ENCODE results near the gene SDF4. TPM values are rescaled to one million over a fixed set of nuclear protein-coding genes. Genes with fewer than 3 reads are reported as not detected.
"Not testable (repeated sequence)": the region's sequence is repeated elsewhere in the genome, so short reads cannot be mapped to it uniquely, and the experiment has no call there.

Gene SDF4
- total RNA-seq, 1 donor from 2014 or later: 93.8 TPM

GRCh38 chr1:1178794-1179331, 52.9 kb downstream of the SDF4 start:
- no peaks in the 10 kb centered on the region for H3K9me3 Mint-ChIP-seq
- TF ChIP-seq CTCF (conservative IDR thresholded peaks at IDR 0.05): no peak
- no peaks in the 10 kb centered on the region for H3K36me3 Mint-ChIP-seq (ENCODE audit: low read depth)
- DNase-seq (ENCODE audit: low read depth, low spot score): no peak
- H3K4me1 Mint-ChIP-seq: peaks cover 11% of the 10 kb centered on the region
- peaks cover 29% of the 10 kb centered on the region for H3K27me3 Mint-ChIP-seq (ENCODE audit: low read depth)
- no peak overlapping the region for H3K27ac Mint-ChIP-seq (ENCODE audit: unreplicated experiment)
- no peak overlapping the region for H3K4me3 Mint-ChIP-seq

- peaks cover 29% of the 10 kb centered on the region for H3K27me3 Mint-ChIP-seq (ENCODE audit: low read depth)
- DNase-seq (ENCODE audit: low read depth, low spot score): no peak
- no peak overlapping the region for H3K4me3 Mint-ChIP-seq
- H3K4me1 Mint-ChIP-seq: peaks cover 11% of the 10 kb centered on the region
- no peaks in the 10 kb centered on the region for H3K36me3 Mint-ChIP-seq (ENCODE audit: low read depth)
- TF ChIP-seq CTCF (conservative IDR thresholded peaks at IDR 0.05): no peak
- no peak overlapping the region for H3K27ac Mint-ChIP-seq (ENCODE audit: unreplicated experiment)
- no peaks in the 10 kb centered on the region for H3K9me3 Mint-ChIP-seq
Observed at GRCh38 chr1:1177452-1178206, 54.2 kb downstream of the SDF4 start.

DNA sequence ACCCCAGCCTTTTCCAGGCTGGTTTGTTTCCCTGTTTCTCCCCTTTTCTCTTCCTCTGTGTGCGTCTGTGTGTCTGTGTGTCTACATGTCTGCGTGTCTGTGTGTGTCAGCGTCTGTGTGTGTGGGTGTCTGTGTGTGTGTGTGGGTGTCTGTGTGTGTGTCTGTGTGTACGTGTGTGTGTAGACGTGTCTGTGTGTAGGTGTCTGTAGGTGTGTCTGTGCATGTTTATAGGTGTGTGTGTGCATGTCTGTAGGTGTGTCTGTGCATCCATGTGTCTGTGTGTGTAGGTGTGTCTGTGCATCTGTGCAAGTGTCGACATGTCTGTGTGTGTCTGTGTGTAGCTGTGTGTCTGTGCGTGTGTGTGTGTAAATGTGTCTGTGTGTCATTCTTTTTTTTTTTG, 54.9 kb downstream of the SDF4 start:
- Mint-ChIP-seq H3K4me3 (no peak overlapping the region), H3K36me3 (ENCODE audit: low read depth) (no peaks in the 10 kb centered on the region), H3K9me3 (no peaks in the 10 kb centered on the region), H3K27me3 (ENCODE audit: low read depth) (peaks cover 29% of the 10 kb centered on the region), H3K27ac (ENCODE audit: unreplicated experiment) (no peak overlapping the region), H3K4me1 (peaks cover 11% of the 10 kb centered on the region)
- no peak for TF ChIP-seq CTCF (conservative IDR thresholded peaks at IDR 0.05)
- DNase-seq (ENCODE audit: low read depth, low spot score): no peak

DNA sequence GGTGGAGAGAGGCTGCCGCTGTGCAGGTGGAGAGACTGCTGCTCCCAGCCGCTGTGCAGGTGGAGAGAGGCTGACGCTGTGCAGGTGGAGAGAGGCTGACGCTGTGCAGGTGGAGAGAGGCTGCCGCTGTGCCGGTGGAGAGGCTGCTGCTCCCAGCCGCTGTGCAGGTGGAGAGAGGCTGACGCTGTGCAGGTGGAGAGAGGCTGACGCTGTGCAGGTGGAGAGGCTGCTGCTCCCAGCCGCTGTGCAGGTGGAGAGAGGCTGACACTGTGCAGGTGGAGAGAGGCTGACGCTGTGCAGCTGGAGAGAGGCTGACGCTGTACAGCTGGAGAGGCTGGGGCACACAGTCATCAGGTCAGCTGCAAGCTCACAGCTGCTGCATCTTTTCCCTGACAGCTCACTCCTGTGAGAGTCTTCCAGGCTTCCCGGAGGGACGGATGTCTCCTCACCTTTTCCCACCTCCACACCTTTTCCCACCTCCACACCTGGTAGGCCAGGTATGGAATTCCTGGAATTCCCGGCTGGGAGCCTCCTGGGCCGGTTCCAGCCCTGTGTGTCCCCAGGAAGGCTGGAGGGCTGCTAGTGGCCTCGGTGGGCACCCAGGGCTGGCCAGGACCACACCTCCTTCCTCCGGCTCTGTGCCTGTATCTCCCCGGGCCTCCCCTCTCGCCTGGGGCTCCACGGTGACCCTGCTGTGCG, 55.6 kb downstream of the SDF4 start:
- H3K9me3 Mint-ChIP-seq; DNase-seq (ENCODE audit: low read depth, low spot score); H3K4me3 Mint-ChIP-seq; H3K36me3 Mint-ChIP-seq (ENCODE audit: low read depth); H3K4me1 Mint-ChIP-seq; H3K27ac Mint-ChIP-seq (ENCODE audit: unreplicated experiment): not testable (repeated sequence)
- H3K27me3 Mint-ChIP-seq (ENCODE audit: low read depth): peaks cover 29% of the 10 kb centered on the region

DNA sequence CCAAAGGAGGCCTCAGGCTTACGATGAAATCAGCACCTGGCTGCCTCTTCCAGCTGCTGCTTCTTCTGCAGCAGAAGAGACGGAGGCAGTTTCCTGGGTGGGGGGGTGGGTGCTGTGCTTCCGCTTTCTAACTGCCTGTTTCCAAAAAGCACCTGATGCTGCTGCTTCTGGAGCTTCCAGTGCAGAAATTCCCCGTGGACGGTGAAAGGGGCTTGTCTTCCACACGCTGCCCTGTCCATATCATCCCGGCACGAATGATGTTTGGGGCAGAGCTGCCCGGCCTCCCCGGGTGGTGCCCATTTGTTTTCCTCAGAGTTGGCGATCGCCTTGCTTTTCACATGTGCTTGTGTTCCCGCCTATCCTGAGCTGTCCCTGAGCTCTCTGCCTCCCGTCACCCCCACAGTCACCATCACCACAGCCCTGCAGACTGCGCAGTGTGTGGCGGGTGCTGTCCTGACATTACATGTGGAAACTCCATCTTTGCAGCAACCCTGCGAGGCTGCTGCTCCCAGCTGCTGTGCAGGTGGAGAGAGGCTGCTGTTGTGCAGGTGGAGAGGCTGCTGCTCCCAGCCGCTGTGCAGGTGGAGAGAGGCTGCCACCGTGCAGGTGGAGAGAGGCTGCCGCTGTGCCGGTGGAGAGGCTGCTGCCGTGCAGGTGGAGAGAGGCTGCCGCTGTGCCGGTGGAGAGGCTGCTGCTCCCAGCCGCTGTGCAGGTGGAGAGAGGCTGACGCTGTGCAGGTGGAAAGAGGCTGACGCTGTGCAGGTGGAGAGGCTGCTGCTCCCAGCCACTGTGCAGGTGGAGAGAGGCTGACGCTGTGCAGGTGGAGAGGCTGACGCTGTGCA, 56.4 kb downstream of the SDF4 start:
- peaks cover 6% of the 10 kb centered on the region for H3K4me1 Mint-ChIP-seq
- no peak overlapping the region for H3K27ac Mint-ChIP-seq (ENCODE audit: unreplicated experiment)
- peaks cover 29% of the 10 kb centered on the region for H3K27me3 Mint-ChIP-seq (ENCODE audit: low read depth)
- H3K36me3 Mint-ChIP-seq (ENCODE audit: low read depth): no peaks in the 10 kb centered on the region
- no peak for TF ChIP-seq CTCF (conservative IDR thresholded peaks at IDR 0.05)
- DNase-seq (ENCODE audit: low read depth, low spot score): no peak
- H3K9me3 Mint-ChIP-seq: no peaks in the 10 kb centered on the region
- H3K4me3 Mint-ChIP-seq: no peak overlapping the region
